HL-60 (cell line): Measurements from ENCODE around the gene IL17RB.

Source experiments
- POLR2AphosphoS5 ChIP-seq: IDR thresholded peaks from 2 replicates; pipeline ENCODE4 v1.6.1; 2012; ENCODE audit warnings: low read depth
- SPI1 ChIP-seq: IDR thresholded peaks from 2 replicates; pipeline ENCODE4 v1.6.1; 2012; ENCODE audit warnings: low read depth, mild to moderate bottlenecking, borderline replicate concordance

- TF ChIP-seq POLR2AphosphoS5 (no peak), SPI1 (no peak)
Measured at GRCh38 chr3:53890726-53891475, 44.5 kb downstream of the IL17RB start.
